Muscle of leg (tissue), 11 donors: Measurements from ENCODE around the gene SRPX2. TPM values are rescaled to one million over a fixed set of nuclear protein-coding genes. Genes with fewer than 3 reads are reported as not detected.

Source experiments
- DNase-seq: peaks from one replicate; pipeline ENCODE4 v3.0.0; 2013
- H3K27ac ChIP-seq: one replicate; pipeline ENCODE4 v1.5.1; 2013; ENCODE audit warnings: mild to moderate bottlenecking, low read length, control low read depth
- H3K27me3 ChIP-seq: one replicate; pipeline ENCODE4 v1.6.1; 2013; ENCODE audit warnings: low read length; ENCODE audit not compliant: control insufficient read depth, insufficient read depth
- H3K36me3 ChIP-seq: one replicate; pipeline ENCODE4 v1.6.1; 2013; ENCODE audit warnings: low read length; ENCODE audit not compliant: control insufficient read depth, insufficient read depth
- H3K4me1 ChIP-seq: one replicate; pipeline ENCODE4 v1.6.1; 2013; ENCODE audit warnings: low read length; ENCODE audit not compliant: control insufficient read depth, insufficient read depth
- H3K4me3 ChIP-seq: one replicate; pipeline ENCODE4 v1.5.1; 2013; ENCODE audit warnings: low read length, control low read depth
- H3K9me3 ChIP-seq: replicated peaks from 2 replicates; pipeline ENCODE4 v1.6.1; 2013; ENCODE audit warnings: low read depth, low read length; ENCODE audit not compliant: control insufficient read depth
- WGBS: methylation state at CpG from one replicate; pipeline ENCODE4 v1.1.5; 2013; ENCODE audit warnings: missing lambda C conversion rate; ENCODE audit not compliant: insufficient coverage; 5-methylcytosine and 5-hydroxymethylcytosine counted together
- polyA plus RNA-seq, 8 donors: library from polyadenylated mRNA; unstranded; fragments of 120-200 nt; gene quantifications; one replicate each; pipeline versions ENCODE4 v1.2.1 to v1.2.3, GENCODE V29; 2013; ENCODE audit warnings: inconsistent platforms in 1 of 8, low replicate concordance in 1 of 8; ENCODE audit not compliant: insufficient read length in 8 of 8, insufficient read depth in 1 of 8
- total RNA-seq: library from RNA; stranded (reverse); fragments of 120-200 nt; gene quantifications from one replicate; pipeline ENCODE4 v1.2.4, GENCODE V29; 2013

Gene SRPX2
- total and polyA plus RNA-seq, 9 donors = 17.8 to 41.0 (median 27.4) TPM

DNA sequence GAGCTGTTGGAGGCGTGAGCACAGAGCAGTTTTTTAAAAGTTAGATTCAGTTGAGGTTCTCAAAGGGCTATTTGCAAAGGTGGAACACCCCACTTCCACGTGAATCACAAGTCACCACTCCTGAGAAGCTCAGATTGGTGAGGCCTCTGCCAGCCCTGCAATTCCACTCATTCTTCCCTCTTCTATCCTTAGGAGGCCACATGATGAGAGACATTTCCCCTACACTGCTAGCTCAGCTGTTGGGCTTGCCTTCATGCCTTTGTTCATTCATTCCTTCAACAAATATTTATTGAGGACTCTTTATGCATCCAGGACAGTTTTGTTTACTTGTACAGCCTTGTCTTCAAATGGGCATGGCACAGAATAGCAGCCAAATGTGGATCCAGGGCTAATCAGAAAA lies 3.7 kb downstream of the SRPX2 start:
- Histone ChIP-seq H3K27me3 (peaks cover 26% of the 10 kb centered on the region), H3K9me3 (no peaks in the 10 kb centered on the region), H3K4me1 (peaks cover 41% of the 10 kb centered on the region), H3K36me3 (peaks cover 4% of the 10 kb centered on the region), H3K27ac (peak overlapping the region; percentile 95), H3K4me3 (no peak overlapping the region)
- 11% methylated on average over 1 of the region's 2 CpGs for WGBS
- DNase-seq = no peak

GRCh38 chrX:100648458-100649417 lies 4.7 kb downstream of the SRPX2 start:
- DNase-seq = peak; percentile 91

DNA sequence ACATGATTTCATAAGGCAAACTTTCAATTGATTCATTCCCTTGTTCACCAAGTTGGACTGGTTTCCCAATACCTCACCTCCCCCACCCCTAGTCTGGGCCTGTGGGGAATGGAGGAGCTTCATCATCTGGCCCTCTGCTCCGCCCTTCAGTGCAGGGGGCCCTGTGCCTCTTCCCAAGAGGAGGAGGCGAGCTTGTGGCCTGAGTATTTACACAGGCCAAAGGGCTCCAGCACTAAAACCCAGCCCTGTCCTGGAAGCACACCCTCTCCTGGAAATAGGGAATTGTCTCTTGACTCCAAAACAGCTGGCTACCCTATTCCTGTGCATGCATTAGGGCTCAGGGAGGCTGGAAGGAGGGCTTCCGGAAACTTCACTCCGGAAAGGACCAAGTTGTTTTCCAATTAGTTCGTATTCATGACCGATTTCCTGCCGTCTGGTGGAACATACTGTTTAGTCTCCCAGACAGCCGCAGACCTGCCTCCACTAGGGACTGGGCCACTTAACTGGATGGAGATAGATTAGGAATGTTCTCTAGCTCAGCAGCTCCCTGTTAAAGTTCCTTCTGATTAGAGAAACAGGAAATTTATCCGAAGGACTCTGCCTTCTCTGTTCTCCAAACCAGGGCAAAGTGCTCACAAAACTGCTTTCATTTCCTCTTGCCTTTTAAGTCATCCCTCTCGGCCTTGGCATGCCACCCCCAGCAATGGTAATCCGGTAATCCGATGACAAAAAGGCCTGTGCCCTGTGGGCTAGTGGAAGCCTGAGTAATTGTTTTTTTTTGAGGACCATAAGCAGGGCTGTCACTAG lies 5.8 kb downstream of the SRPX2 start:
- Histone ChIP-seq H3K4me3 (no peak overlapping the region), H3K27me3 (peaks cover 22% of the 10 kb centered on the region), H3K27ac (peak overlapping the region; percentile 95), H3K9me3 (no peaks in the 10 kb centered on the region), H3K36me3 (peaks cover 4% of the 10 kb centered on the region), H3K4me1 (peaks cover 34% of the 10 kb centered on the region)
- WGBS = 24% methylated on average over 6 of the region's 12 CpGs
- DNase-seq = peak; percentile 92

More at GRCh38 chrX:100648458-100649417, 4.7 kb downstream of the SRPX2 start:
- no peaks in the 10 kb centered on the region for H3K9me3 ChIP-seq
- no peak overlapping the region for H3K4me3 ChIP-seq
- H3K4me1 ChIP-seq = peaks cover 37% of the 10 kb centered on the region
- peaks cover 4% of the 10 kb centered on the region for H3K36me3 ChIP-seq
- WGBS = 60% methylated on average over 1 of the region's 8 CpGs
- peak overlapping the region; percentile 95 for H3K27ac ChIP-seq
- H3K27me3 ChIP-seq = peaks cover 24% of the 10 kb centered on the region

GRCh38 chrX:100650841-100651240 lies 6.8 kb downstream of the SRPX2 start:
- no CpG with 5 or more reads among the region's 1 CpG for WGBS
- H3K36me3 ChIP-seq = peaks cover 4% of the 10 kb centered on the region
- no peak overlapping the region for H3K4me3 ChIP-seq
- H3K9me3 ChIP-seq = no peaks in the 10 kb centered on the region
- H3K27ac ChIP-seq = peak overlapping the region; percentile 95
- H3K27me3 ChIP-seq = peaks cover 20% of the 10 kb centered on the region
- no peak for DNase-seq
- peaks cover 34% of the 10 kb centered on the region for H3K4me1 ChIP-seq

- Histone ChIP-seq H3K36me3 (peaks cover 4% of the 10 kb centered on the region), H3K27ac (no peak overlapping the region), H3K9me3 (no peaks in the 10 kb centered on the region), H3K4me1 (peaks cover 28% of the 10 kb centered on the region), H3K27me3 (peaks cover 16% of the 10 kb centered on the region), H3K4me3 (no peak overlapping the region)
- DNase-seq = no peak
- 87% methylated on average over 2 of the region's 2 CpGs for WGBS
These were observed 8.3 kb downstream of the SRPX2 start for GRCh38 chrX:100652266-100652665.

GRCh38 chrX:100654261-100654660 lies 10.3 kb downstream of the SRPX2 start:
- 30% methylated on average over 2 of the region's 3 CpGs for WGBS

GRCh38 chrX:100658941-100659381 lies 15.0 kb downstream of the SRPX2 start:
- no peak overlapping the region for H3K27ac ChIP-seq
- no peak overlapping the region for H3K4me3 ChIP-seq
- H3K9me3 ChIP-seq = no peaks in the 10 kb centered on the region
- H3K27me3 ChIP-seq = peaks cover 6% of the 10 kb centered on the region
- DNase-seq = peak; percentile 67
- H3K4me1 ChIP-seq = no peaks in the 10 kb centered on the region
- 40% methylated on average over 1 of the region's 3 CpGs for WGBS
- no peaks in the 10 kb centered on the region for H3K36me3 ChIP-seq

More at GRCh38 chrX:100654261-100654660, 10.3 kb downstream of the SRPX2 start:
- no peak overlapping the region for H3K4me3 ChIP-seq
- H3K27me3 ChIP-seq = peaks cover 9% of the 10 kb centered on the region
- peak; percentile 80 for DNase-seq
- peaks cover 4% of the 10 kb centered on the region for H3K36me3 ChIP-seq
- H3K27ac ChIP-seq = no peak overlapping the region
- H3K9me3 ChIP-seq = no peaks in the 10 kb centered on the region
- peaks cover 9% of the 10 kb centered on the region for H3K4me1 ChIP-seq

- no peak for DNase-seq
These were observed 15.6 kb downstream of the SRPX2 start for GRCh38 chrX:100659431-100660137.

DNA sequence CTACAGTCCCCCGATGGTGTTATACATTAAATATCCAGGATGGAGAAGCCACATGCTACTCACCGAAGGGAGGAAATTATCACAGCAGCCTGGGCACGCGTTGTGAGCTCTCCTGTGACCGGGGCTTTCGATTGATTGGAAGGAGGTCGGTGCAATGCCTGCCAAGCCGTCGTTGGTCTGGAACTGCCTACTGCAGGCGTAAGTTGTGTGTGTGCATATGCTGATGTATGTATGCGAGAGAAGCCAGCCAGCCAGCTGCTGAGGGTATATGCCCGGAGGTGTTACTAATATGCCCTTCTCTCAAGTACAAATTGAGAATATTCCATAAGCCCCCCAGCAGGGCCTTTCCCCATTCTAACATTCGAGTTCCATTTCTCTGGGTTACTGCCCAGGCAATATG lies 18.2 kb downstream of the SRPX2 start:
- Histone ChIP-seq H3K27me3 (peaks cover 11% of the 10 kb centered on the region), H3K9me3 (no peaks in the 10 kb centered on the region), H3K4me3 (no peak overlapping the region), H3K36me3 (no peaks in the 10 kb centered on the region), H3K27ac (no peak overlapping the region), H3K4me1 (no peaks in the 10 kb centered on the region)
- no peak for DNase-seq
- 84% methylated on average over 10 of the region's 13 CpGs for WGBS

More at GRCh38 chrX:100659431-100660137, 15.6 kb downstream of the SRPX2 start:
- no peaks in the 10 kb centered on the region for H3K9me3 ChIP-seq
- H3K27me3 ChIP-seq = peaks cover 7% of the 10 kb centered on the region
- no peaks in the 10 kb centered on the region for H3K4me1 ChIP-seq
- H3K27ac ChIP-seq = no peak overlapping the region
- H3K4me3 ChIP-seq = no peak overlapping the region
- H3K36me3 ChIP-seq = no peaks in the 10 kb centered on the region
- 80% methylated on average over 1 of the region's 4 CpGs for WGBS
